ENCODE data around the gene IER5L.

DNA sequence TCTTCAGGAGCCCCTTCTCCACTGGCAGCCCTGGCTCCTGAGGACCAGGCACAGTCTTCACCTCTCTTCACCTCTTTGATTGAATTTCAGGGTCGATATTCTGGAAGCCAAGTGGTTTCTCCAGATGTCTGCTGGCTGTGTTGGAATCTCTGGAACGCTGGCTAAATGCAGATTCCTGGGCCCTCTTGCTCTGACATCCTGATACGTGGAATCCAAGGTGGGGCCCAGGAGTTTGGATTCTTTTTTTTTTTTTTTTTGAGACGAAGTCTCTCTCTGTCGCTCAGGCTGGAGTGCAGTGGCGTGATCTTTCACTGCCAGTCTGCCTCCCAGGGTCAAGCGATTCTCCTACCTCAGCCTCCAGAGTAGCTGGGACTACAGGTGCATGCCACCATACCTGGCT, 26.8 kb upstream of the IER5L start:
- TF ChIP-seq TAF1 (IDR thresholded peaks at IDR 0.05; ENCODE audit: borderline replicate concordance, low read depth, low read length) = no peak
- TF ChIP-seq POLR2AphosphoS5 (IDR thresholded peaks at IDR 0.05; ENCODE audit: low read depth, low read length) = no peak
- TF ChIP-seq POLR2A (IDR thresholded peaks at IDR 0.05; ENCODE audit: low read depth, low read length) = no peak
